Parathyroid adenoma (tissue), 2 donors: Measurements from ENCODE around the gene C15orf40.

ENCODE experiments used
- H2AFZ ChIP-seq: fragments of 300-600 bp; sonication (generic); one replicate; pipeline ENCODE4 v1.7.0; 2017; ENCODE audit warnings: antibody characterized with exemption, mild to moderate bottlenecking
- H3K27ac ChIP-seq: fragments of 300-600 bp; sonication (generic); one replicate; pipeline ENCODE4 v1.7.0; 2017
- H3K27me3 ChIP-seq: fragments of 300-600 bp; sonication (generic); one replicate; pipeline ENCODE4 v1.7.0; 2017; ENCODE audit warnings: low read length; ENCODE audit not compliant: control insufficient read depth, insufficient read depth
- H3K36me3 ChIP-seq: fragments of 300-600 bp; sonication (generic); one replicate; pipeline ENCODE4 v1.7.0; 2017; ENCODE audit warnings: low read length; ENCODE audit not compliant: control insufficient read depth, insufficient read depth
- H3K4me1 ChIP-seq: fragments of 300-600 bp; sonication (generic); one replicate; pipeline ENCODE4 v1.7.0; 2017; ENCODE audit warnings: control low read depth
- H3K4me2 ChIP-seq: fragments of 300-600 bp; sonication (generic); one replicate; pipeline ENCODE4 v1.7.0; 2017; ENCODE audit warnings: low read length
- H3K4me3 ChIP-seq: fragments of 300-600 bp; sonication (generic); one replicate; pipeline ENCODE4 v1.7.0; 2017; ENCODE audit warnings: low read depth, low read length
- H3K79me2 ChIP-seq: fragments of 300-600 bp; sonication (generic); one replicate; pipeline ENCODE4 v1.7.0; 2017; ENCODE audit warnings: control low read depth
- H3K9ac ChIP-seq: fragments of 300-600 bp; sonication (generic); one replicate; pipeline ENCODE4 v1.7.0; 2017; ENCODE audit warnings: mild to moderate bottlenecking
- H3K9me3 ChIP-seq: fragments of 300-600 bp; sonication (generic); one replicate; pipeline ENCODE4 v1.7.0; 2017; ENCODE audit warnings: low read length; ENCODE audit not compliant: control insufficient read depth
- TF ChIP-seq, protein P1 (sequence below): fragments of 300-600 bp; sonication (generic); IDR thresholded peaks from one replicate; pipeline ENCODE4 v1.7.0; 2017; ENCODE audit warnings: antibody characterized with exemption, mild to moderate bottlenecking
- donor health status: primary hyperparathyroidism.

The C15orf40 gene

DNA sequence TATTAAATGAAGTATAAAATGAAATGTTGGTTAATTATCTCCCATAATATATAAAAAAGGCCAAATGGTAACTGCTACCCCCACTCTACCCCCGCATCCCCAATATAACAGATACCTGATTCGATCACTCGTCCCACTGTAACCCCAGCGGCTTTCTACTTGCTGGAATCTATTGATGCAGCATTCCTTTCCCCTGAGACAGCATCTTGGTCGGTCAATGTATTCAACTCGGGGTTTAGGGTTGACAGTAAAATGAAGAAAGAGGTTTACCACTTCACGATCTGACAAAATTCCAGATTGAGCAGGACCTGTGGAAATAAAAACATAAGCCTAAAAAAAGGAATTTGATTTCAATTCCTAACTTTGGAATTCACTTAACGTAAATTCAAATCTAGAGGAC, 18.6 kb upstream of the C15orf40 start:
- Histone ChIP-seq H3K4me3 (no peak overlapping the region), H3K36me3 (no peaks in the 10 kb centered on the region)

DNA sequence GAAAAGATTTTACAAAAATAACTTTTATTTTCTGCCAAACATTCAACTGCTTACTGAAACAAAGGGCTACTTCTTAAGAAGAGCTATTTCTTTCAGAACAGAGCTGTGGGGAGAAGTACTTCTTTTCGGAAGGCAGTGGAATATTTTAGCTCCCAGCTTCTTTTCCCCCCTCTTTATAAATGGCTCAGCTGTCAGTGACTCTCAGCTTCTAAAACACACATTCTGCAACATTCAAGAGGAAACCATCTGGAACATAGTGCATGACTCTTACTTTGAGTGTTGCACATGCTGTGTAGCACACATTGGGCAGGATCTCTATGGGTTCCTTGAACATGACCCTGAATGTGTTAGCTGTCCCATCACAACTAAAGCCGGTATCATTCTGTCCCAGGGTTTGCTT, 7.0 kb upstream of the C15orf40 start:
- no peaks in the 10 kb centered on the region for H3K36me3 ChIP-seq
- no peaks in the 10 kb centered on the region for H3K9me3 ChIP-seq
- H3K79me2 ChIP-seq = no peaks in the 10 kb centered on the region
- no peaks in the 10 kb centered on the region for H3K27me3 ChIP-seq
- no peaks in the 10 kb centered on the region for H3K4me1 ChIP-seq
- TF ChIP-seq, protein P1, sequence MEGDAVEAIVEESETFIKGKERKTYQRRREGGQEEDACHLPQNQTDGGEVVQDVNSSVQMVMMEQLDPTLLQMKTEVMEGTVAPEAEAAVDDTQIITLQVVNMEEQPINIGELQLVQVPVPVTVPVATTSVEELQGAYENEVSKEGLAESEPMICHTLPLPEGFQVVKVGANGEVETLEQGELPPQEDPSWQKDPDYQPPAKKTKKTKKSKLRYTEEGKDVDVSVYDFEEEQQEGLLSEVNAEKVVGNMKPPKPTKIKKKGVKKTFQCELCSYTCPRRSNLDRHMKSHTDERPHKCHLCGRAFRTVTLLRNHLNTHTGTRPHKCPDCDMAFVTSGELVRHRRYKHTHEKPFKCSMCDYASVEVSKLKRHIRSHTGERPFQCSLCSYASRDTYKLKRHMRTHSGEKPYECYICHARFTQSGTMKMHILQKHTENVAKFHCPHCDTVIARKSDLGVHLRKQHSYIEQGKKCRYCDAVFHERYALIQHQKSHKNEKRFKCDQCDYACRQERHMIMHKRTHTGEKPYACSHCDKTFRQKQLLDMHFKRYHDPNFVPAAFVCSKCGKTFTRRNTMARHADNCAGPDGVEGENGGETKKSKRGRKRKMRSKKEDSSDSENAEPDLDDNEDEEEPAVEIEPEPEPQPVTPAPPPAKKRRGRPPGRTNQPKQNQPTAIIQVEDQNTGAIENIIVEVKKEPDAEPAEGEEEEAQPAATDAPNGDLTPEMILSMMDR = no peak
- H3K27ac ChIP-seq = no peak overlapping the region
- no peak overlapping the region for H3K4me2 ChIP-seq
- no peak overlapping the region for H3K9ac ChIP-seq
- no peak overlapping the region for H3K4me3 ChIP-seq
- H2AFZ ChIP-seq = no peak overlapping the region

More for the DNA sequence above, 18.6 kb upstream of the C15orf40 start:
- no peaks in the 10 kb centered on the region for H3K4me1 ChIP-seq
- TF ChIP-seq, protein P1 = no peak
- H3K9me3 ChIP-seq = no peaks in the 10 kb centered on the region
- no peak overlapping the region for H3K9ac ChIP-seq
- H3K27ac ChIP-seq = no peak overlapping the region
- H2AFZ ChIP-seq = no peak overlapping the region
- no peaks in the 10 kb centered on the region for H3K27me3 ChIP-seq
- peaks cover 13% of the 10 kb centered on the region for H3K79me2 ChIP-seq
- no peak overlapping the region for H3K4me2 ChIP-seq

DNA sequence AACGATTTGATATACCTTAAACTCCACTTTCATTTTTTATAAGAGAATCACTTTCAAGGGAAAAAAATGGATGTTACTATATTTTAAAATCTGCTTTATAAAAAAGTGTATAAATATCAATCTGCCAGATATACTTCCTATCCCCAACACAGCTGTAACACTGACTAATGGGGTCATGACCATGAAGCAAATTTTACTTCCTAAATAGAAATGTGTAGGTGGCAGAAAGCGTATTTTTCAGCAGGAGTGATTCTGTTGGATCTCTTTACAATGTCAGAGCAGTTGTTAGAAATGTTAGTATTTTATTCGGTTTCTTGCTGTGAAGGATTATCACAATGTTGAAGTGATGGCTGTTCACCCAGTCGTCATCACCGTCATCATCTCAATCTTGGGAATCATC, 5.5 kb upstream of the C15orf40 start:
- Histone ChIP-seq H3K4me3 (no peak overlapping the region), H3K27me3 (no peaks in the 10 kb centered on the region), H3K36me3 (no peaks in the 10 kb centered on the region), H3K9me3 (no peaks in the 10 kb centered on the region), H2AFZ (no peak overlapping the region), H3K27ac (no peak overlapping the region), H3K4me2 (no peak overlapping the region), H3K79me2 (peaks cover 2% of the 10 kb centered on the region), H3K9ac (no peak overlapping the region), H3K4me1 (peaks cover 5% of the 10 kb centered on the region)
- TF ChIP-seq, protein P1 = no peak

DNA sequence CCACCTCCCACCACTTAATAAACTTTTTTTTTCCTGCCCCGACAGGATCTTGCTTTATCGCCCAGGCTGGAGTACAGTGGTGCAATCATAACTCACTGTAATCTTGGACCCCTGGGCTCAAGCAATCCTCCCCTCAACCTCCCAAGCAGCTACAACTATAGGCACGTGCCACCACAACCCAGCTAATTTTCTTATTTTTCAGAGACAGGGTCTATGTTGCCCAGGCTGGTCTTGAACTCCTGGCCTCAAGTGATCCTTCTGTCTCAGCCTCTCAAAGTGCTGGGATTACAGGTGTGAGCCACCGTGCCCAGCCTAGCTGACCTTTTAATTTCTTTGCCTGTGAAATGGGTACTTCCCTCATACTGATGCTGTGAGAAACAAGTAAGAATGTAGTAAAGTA, 3.9 kb upstream of the C15orf40 start:
- TF ChIP-seq, protein P1 = no peak
- peaks cover 8% of the 10 kb centered on the region for H3K4me1 ChIP-seq
- H3K27me3 ChIP-seq = no peaks in the 10 kb centered on the region
- H3K4me3 ChIP-seq = no peak overlapping the region
- peaks cover 2% of the 10 kb centered on the region for H3K79me2 ChIP-seq
- H3K27ac ChIP-seq = no peak overlapping the region
- H3K4me2 ChIP-seq = no peak overlapping the region
- H2AFZ ChIP-seq = no peak overlapping the region
- no peak overlapping the region for H3K9ac ChIP-seq
- no peaks in the 10 kb centered on the region for H3K9me3 ChIP-seq
- no peaks in the 10 kb centered on the region for H3K36me3 ChIP-seq

DNA sequence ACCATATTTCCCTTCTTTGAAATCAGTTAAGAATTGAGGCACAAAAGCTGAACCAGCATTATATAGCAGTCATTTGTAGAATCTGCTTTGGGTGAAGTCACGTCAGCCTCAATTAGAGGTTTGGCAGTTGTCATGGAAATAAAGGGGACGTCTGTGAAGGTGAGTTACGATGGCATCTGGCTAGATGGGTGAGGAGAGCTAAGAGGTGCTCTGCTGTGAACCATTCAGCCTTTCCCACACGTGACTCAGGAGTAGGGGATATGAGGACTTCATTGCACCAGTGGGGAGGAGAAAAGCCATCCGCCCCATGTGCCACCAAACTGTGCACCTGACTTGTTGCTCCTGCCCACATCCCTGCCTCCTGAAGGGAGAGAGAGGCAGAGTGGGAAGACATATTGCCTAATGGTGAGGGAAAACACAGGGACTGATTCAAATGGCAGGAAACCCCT, 2.8 kb upstream of the C15orf40 start:
- Histone ChIP-seq H2AFZ (no peak overlapping the region), H3K9me3 (no peaks in the 10 kb centered on the region), H3K9ac (no peak overlapping the region), H3K27me3 (no peaks in the 10 kb centered on the region), H3K4me2 (no peak overlapping the region), H3K4me3 (no peak overlapping the region), H3K27ac (no peak overlapping the region), H3K79me2 (peaks cover 2% of the 10 kb centered on the region), H3K36me3 (no peaks in the 10 kb centered on the region), H3K4me1 (peaks cover 8% of the 10 kb centered on the region)
- TF ChIP-seq, protein P1 = no peak
